HG03064 (cell line): ENCODE measurements around the gene UACA.
"Not testable (repeated sequence)": the region's sequence is repeated elsewhere in the genome, so short reads cannot be mapped to it uniquely, and the experiment has no call there.

ENCODE experiments used
- ATAC-seq: cut with Tn5 transposase; IDR thresholded peaks from one replicate; pipeline ENCODE4 v1.9.1; 2021; ENCODE audit warnings: low read depth; ENCODE audit not compliant: unreplicated experiment

Gene UACA

GRCh38 chr15:70758790-70759462, 4.4 kb downstream of the UACA start:
- no peak for ATAC-seq

DNA sequence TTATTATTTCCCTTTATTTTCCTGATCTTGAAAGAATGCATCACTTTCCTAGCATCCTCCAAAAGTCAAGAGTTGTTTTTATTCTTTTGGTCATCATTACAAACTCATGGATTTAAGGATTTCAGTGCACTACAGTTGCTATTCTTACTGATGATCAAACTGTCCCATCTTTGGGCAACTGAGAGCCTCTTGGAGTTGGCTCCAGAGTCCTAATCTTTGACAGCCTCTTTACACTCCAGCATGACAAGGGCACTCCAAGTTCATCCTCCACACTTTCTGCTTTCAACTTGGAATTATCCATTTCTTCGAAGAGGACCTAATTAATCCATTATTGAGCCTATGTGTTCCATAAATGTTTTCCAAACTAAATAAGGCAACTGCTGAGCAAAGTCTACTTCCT, 5.7 kb downstream of the UACA start:
- no peak for ATAC-seq

GRCh38 chr15:70754862-70755261, 8.5 kb downstream of the UACA start:
- no peak for ATAC-seq

DNA sequence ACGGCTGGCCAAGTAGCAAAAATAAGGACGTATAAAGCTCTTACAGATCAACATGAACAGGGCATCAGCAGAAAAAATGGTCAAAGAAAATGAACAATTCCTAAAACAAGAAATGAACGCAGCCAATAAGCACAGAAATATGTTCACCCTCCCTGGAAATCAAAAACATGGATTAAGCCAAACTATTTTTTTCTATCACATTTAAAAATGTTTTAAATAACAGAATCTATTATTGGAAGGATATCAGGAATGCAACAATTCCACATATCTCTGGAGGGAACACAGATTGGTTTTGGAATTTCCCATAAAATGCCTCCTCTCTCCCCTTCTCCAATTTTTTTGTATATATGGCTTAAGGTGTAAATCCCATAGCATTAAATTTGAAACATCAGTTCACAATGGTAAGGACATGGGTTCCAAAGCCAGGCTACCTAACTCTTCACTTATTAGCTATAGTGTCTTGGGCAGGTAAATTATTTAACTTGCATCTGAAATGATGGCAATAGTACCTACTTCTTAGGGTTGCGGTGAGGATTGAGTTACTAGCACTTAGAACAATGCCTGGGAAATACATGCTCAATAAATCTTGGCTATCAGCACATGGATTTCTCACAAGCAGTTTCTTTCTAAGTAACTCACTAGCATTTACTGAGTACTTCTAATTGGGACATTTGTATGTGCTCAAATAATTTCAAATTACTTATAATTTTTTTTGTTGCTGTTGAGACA, 10.1 kb downstream of the UACA start:
- no peak for ATAC-seq

GRCh38 chr15:70752193-70752635, 11.1 kb downstream of the UACA start:
- no peak for ATAC-seq

- ATAC-seq = no peak
Observed at GRCh38 chr15:70750203-70750869, 13.0 kb downstream of the UACA start.

DNA sequence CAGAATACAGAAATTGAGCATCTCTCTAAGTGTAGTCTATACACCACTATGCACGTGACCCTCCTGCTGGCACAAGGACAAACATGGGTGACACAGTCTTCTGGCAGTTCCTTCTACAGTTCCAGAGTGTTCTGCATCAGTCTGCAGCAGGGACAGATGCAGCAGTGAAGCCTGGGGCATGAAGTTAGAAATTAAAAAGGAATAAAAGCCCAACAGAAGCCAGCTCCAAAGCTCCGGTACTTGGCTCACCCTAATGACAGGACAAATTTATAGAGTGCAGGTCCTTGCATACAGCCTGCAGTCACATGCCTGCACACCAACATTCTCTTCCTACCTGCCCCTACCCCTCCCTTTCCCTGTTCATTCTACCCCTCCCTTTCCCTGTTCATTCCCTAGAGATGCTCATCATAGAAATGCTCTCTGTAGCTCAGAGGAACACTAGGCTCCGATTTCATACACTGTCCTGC, 15.0 kb downstream of the UACA start:
- ATAC-seq = no peak

- ATAC-seq = not testable (repeated sequence)
Observed at GRCh38 chr15:70746598-70746997, 16.8 kb downstream of the UACA start.

- ATAC-seq = no peak
Observed at GRCh38 chr15:70742928-70743327, 20.4 kb downstream of the UACA start.

- no peak for ATAC-seq
Observed at GRCh38 chr15:70741677-70742293, 21.6 kb downstream of the UACA start.

- no peak for ATAC-seq
Observed at GRCh38 chr15:70741107-70741531, 22.2 kb downstream of the UACA start.

GRCh38 chr15:70735040-70735439, 28.3 kb downstream of the UACA start:
- not testable (repeated sequence) for ATAC-seq

GRCh38 chr15:70729164-70729563, 34.2 kb downstream of the UACA start:
- ATAC-seq = no peak

DNA sequence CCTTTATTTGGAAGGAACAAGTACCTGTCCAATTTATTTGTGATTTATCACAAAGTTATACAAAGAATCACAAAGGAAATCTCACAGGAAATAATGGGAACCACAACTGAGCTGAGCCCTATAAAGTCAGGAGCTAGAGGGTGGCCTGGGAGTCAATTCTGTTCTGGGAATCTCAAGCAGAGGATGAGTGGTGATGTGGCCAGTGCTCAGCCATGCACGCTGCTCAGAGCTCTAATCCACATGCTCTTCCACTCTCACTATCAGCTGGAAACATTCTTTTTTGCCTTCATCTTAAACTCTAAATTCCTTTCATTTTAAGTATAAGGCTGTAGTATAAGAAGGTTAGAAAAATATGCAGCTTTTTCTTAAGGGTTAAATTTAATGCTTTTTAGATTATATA, 36.6 kb downstream of the UACA start:
- ATAC-seq = no peak

DNA sequence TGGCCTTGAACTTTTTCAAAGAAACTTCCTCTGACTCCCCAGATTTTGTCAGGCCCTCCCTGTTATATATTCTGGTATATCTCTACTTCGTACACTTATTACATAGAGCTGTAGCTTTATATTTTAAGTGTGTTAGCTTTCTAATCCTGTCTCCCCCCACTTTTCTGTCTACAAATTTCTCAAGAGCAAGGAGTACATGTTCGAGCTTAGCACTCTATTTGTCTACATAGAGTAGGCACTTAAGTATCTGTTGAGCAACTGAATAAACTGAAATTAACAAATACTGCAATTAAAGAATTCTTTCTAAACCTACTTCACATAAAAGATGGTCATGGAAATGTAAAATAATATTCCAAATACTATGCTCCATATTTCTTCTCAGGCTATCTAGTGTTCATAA, 39.4 kb downstream of the UACA start:
- ATAC-seq = no peak

GRCh38 chr15:70723122-70723422, 40.3 kb downstream of the UACA start:
- no peak for ATAC-seq

- ATAC-seq = no peak
Observed at GRCh38 chr15:70722266-70723121, 40.9 kb downstream of the UACA start.

DNA sequence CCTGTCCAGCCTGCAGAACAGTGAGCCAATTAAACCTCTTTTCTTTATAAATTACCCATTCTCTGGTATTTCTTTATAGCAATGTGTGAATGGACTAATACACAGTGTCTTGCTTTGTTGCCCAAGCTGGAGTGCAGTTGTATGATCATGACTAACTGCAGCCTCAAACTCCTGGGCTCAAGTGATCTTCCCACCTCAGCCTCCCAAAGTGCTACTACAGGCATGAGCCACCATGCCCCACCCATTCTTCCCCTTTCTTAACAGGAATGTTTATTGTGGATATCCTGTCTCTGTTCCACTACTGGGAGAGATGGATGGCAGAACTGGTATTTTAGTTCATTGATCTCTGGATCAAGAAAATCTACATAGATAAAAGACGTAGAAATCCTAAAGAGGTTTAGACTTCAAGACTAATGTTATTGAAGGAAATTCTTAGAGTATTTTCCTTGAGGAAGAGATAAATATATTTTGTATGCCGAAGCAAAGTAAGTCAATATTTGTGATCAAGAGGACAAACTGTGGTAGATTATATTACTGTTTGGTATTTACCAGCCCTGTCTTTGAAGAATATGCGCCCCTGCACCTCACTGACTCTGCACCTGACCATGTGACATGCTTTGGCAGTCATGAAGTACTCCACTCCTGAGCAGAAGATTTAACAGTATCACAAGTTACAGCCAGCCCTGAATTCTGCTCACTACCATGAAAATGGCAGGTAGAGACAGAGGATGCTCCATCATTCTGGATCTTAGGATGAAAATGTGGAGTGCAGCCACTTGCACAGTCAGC, 42.9 kb downstream of the UACA start:
- ATAC-seq = no peak

DNA sequence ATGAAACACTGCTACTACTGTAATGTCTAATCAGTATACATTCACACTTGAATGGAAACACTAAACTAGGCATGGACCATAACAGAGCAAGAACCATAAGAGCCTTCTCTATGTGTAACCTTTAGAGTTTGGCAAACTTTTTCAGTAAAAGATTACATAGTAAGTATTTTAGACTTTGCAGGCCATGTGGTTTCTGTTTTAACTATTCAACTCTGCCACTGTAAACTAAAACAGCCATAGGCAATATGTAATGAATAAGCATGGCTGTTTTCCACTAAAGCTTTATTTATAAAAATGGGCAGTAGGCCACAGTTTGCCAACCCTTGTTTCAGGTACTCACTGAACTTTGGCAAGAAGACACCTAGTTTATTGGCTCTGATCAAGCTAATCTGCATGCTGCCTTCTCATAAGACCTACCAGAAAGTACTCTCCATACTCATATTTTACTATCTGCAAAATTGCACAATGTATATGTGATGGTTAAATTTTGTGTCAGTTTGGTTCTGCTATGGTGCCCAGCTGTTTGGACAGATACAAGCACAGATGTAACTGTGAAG, 46.0 kb downstream of the UACA start:
- no peak for ATAC-seq
